Panc1 (cell line): Measurements from ENCODE around the gene COL5A1.

Experiments used
- CTCF ChIP-seq: fragments of 450-650 bp; IDR thresholded peaks from 2 replicates; pipeline ENCODE4 v1.5.1; 2017; ENCODE audit warnings: mild to moderate bottlenecking
- REST ChIP-seq, 2 experiments: IDR thresholded peaks; 2 replicates each; pipeline ENCODE4 v1.6.1; 2011 to 2012; ENCODE audit warnings: low read depth in 2 of 2, control low read depth in 1 of 2, low read length in 1 of 2, mild to moderate bottlenecking in 1 of 2, moderate library complexity in 1 of 2; ENCODE audit not compliant: insufficient read depth in 1 of 2

DNA sequence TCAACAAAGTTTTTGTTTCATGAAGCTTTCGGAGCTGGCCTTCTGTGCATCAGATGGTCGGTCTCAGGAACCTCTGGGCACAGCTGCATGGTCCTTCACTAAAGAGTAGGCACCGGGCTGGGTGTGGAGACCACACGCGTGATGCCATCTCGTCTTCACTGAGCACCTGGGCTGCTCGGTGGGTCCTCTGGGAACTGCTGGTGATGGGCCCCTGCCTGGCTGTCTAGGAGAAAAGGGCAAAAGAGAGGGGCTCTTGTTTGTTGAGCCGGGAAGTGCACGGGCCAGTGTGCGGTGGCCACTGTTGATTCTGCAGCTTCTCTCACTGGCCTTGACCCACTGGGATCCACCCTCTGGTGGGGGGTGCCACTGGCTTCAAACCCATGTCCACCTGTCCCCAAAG, 46.0 kb downstream of the COL5A1 start:
- TF ChIP-seq REST (IDR thresholded peaks at IDR 0.05; ENCODE audit: insufficient read depth in 1 of 2, low read depth in 2 of 2, low read length in 1 of 2) (no peak), CTCF (no peak)
